ENCODE measurements around the gene CDK11B.
A peak's percentile ranks its signal among the peaks of the same experiment; 100 is the strongest.

CDK11B gene

DNA sequence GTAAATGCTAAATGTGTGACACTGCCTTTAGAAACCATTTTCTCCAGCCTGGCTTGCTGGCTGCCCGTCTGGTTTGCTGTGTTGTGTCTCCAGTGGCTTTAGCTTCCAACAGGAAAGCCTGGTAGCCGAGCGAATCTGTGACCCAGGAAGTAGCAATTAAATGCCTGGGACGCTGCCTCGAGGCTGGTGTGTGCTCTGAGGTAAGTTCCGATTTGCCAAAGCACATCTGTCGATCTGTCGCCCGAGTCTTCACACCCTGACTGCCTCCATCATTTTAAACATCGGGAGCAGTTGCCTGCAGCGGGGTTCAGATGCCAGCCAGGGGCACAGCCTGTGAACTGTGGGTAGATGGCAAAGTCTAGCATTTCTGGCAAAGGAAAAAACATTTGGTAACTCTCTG, 41.3 kb downstream of the CDK11B start:
- no peak for DNase-seq

DNA sequence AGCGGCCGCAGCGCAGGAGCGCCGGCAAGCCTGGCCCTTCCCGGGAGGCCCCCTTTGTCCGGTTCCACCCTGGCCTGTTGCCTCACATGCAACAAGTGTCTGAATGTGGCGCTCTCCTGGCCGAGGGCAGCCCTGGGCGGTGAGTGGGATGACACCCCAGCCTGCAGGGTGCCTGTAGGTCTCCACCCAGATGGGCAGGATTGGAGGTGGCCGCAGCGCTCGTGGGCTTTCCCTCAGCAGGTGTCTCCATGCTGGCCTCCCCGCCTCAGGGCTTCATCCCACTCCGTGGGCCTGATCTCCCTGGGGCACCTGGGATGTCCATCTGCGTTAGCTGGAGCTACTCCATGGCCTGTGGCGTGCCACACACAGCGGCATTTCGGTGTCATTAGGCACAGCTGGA, 42.0 kb downstream of the CDK11B start:
- DNase-seq = no peak

DNA sequence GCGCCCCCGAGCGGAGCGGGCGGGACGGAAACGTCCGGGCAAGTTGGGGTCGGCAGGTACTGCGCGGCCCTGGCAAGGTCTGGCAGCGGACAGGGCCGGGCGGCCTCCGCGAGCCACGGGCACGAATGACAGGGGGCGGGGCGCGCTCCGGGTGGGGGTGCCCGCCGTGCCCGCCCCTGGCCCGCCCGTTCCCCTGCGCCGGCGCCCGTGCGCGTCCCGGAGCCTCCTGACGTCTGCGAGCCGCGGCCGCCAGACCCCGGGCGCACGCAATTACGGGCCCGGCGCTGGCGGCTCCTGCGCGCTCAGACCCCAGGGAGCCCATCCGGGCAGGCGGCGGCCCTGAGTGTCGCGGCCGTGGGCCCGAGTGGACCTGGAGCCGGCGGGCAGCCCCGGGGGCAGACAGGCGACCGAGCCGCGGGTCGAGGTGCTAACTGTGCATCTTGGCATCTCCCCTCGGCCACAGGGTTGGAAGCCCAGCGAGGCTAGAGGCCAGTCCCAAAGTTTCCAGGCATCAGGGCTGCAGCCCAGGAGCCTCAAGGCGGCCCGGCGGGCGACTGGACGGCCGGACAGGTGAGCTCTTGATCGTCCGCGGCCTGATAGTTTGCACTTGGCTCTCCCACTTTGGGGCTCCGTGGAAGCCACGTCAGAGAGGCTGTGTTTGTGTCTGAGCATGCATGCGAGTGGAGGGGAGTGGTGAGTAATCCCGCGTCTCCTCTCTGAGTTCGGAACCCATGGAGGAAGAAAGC, 42.6 kb downstream of the CDK11B start:
- peak in 4 of 56 donors; percentile 39 to 52 (median 44) for DNase-seq

DNA sequence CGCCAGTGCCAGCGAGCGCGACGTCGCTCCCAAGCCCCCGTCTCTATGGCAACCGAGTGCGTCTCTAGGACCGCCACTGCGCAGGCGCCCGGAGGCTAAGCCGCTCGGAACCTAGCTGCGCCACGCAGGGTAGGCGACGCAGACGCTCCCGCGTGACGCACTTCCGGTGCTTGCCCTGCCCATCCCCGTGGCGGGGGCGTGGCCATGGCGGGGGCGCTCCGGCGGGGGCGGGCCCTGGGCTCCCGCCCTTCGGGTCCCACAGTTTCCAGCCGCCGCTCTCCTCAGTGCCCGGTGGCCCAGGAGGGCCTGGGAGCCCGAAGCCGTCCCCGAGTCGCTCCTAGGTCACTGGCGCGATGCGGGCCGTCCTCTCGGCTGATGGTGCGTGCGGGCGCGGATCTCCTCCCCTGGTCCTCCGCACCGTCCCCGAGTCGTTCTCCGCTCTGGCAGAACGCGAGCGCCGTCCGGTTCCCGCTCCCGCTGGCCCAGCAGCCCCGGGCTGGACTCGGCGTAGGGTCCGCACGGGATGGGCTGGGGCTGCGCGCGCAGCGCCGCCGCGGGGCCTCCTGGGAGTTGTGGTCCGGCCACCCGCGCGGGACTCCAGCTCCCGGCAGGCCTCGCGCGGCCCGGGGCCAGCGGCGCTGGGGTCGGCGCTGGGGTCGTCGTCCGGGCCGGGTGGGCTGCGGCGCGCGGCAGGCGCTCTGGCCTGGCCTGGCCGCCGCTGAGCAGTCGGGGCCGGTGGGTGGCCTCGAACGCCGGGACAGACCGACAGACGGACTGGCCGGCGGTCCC, 43.4 kb downstream of the CDK11B start, which contains the start of gene MIB2:
Gene MIB2 (plus strand): TSS at position 245 of the 789 bp plus-strand sequence. CDS start 7,953 bp downstream, outside the sequence.
- DNase-seq = peak; percentile 71 to 98 (median 93)

DNA sequence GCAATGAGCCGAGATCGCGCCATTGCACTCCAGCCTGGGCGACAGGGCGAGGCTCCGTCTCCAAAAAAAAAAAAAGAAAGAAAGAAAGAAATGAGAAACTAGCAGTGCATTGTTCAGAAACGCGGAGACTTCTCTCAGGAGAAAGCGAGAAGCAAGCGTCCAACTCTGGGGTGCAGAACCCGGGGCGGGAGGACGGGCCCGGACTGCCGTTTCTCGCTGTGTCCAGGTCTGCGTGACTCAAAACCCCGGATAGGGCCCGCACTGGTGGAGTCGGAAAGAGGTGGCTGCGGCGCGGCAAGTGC, 43.9 kb downstream of the CDK11B start:
- no peak for DNase-seq

DNA sequence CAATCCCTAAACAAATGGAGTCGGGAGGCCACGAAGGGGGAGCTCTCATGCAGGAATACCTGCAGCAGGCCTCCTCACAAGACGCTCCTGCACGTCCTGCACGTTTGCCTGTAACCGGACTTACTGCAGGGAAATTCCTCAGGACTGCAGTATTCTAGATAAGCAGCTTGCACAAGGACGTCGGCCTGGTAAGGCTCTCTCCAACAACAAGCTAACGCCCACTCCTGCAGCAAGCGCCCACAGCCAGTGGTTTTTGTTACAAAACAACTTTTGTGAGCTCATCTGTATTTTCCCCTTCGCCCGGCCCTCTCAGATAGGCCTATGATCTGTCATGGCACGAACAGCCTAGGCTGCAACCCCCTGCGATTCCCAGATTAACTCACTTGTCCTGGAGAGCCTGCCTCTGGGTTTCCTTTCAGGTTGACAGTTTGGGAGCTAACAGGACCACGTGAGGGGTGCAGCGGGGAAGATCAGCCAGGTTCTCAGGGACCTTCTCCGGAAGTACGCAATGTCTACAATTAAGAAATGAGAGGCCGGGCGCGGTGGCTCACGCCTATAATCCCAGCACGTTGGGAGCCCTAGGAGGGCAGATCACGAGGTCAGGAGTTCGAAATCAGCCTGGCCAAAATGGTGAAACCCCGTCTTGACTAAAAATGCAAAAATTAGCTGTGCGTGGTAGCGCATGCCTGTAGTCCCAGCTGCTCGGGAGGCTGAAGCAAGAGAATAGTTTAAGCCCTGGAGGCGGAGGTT, 44.4 kb downstream of the CDK11B start:
- DNase-seq = peak in 4 of 56 donors; percentile 16 to 43 (median 31)

DNA sequence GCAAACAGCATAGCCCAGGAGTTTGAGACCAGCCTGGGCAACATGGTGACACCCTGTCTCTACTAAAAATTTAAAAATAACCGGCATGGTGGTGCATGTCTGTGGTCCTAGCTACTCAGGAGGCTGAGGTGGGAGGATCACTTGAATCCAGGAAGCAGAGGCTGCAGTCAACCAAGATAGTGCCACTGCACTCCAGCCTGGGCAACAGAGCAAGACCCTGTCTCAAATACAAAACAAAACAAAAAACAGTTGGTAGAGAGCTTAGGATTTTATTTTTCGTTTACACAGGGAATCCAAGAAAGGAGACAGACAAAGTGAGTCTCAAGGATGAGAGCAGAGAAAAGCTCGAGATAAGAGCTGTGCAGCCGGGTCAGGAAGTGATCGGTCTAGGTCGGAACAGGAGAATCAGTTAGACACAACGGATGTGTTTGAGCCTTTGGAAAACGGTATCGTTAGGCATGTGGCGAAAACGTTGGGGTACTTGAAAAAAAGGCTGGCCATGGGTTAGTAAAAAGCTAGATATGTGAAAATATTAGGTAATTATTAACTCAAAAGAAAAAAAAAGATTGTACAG, 45.2 kb downstream of the CDK11B start:
- DNase-seq = no peak

DNA sequence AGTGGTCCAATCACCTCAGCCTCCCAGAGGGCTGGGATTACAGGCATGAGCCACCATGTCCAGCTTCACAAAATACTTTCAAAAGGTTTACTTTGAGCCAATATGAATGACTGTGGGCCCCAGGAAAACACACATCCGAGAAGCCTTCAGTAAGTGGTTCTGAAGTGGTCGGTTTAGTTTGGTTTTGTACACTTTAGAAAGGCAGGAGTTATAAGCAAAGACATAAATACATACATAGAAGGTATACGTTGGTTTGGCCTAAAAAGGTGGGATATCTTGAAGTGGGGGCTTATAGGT, 46.8 kb downstream of the CDK11B start:
- no peak for DNase-seq

DNA sequence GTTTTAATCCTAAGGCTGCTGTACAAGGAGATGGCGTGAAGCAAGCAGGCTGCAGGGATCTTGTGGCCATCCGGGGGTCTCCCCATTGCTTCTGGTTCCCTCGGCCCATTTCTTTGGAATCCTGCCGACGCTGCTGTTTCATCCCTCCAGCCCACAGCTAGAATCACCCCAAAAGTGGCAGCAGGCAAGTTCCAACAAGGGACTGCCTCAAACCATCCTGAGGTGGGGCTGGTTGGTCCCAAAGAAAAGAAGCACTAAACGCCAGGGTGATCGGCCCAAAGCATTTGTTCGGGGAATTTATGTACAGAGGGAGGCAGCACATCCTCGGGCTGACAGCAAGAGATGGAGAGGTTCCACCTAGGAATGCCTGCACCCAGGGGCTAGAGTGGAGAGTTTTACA, 48.0 kb downstream of the CDK11B start:
- no peak for DNase-seq

DNA sequence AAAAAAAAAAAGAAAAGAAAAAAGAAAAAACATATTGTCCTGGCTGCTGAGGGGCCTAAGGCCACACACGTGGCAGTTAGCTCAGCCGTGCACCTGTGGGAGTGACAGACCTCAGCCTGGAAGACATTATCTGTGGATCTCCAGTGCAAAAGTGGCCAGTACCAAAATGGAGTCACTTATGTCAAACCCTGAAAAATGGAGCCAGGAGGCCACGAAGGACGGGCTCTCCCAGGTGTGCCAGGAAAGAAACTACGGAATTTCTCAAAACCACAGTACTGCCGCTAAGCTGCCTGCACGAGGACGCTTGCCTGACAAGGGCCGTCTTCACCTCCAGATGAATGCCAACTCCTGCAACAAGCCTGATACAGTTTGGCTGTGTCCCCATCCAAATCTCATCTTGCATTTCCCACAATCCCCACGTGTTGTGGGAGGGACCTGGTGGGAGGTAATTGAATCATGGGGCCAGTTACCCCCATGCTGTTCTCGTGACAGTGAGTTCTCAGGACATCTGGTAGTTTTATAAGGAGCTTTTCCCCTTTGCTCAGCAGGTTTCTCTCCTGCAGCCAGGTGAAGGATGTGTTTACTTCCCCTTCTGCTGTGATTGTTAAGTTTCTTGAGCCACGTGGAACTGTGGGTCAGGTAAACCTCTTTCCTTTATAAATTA, 48.9 kb downstream of the CDK11B start:
- DNase-seq = no peak

DNA sequence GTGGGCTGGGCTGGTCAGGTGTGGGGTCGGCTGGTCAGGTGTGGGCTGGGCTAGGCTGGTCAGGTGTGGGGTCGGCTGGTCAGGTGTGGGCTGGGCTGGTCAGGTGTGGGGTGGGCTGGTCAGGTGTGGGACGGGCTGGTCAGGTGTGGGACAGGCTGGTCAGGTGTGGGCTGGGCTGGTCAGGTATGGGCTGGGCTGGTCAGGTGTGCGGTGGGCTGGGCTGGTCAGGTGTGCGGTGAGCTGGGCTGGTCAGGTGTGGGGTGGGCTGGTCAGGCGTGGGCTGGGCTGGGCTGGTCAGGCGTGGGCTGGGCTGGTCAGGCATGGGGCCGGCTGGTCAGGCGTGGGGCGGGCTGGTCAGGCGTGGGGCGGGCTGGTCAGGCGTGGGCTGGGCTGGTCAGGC, 52.6 kb downstream of the CDK11B start:
- no peak for DNase-seq

DNA sequence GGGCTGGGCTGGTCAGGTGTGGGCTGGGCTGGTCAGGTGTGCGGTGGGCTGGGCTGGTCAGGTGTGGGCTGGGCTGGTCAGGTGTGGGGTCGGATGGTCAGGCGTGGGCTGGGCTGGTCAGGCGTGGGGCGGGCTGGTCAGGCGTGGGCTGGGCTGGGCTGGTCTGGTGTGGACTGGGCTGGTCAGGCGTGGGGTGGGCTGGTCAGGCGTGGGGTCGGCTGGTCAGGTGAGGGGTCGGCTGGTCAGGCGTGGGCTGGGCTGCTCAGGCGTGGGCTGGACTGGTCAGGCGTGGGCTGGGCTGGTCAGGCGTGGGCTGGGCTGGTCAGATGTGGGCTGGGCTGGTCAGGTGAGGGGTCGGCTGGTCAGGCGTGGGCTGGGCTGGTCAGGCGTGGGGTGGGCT, 53.1 kb downstream of the CDK11B start:
- DNase-seq = no peak

DNA sequence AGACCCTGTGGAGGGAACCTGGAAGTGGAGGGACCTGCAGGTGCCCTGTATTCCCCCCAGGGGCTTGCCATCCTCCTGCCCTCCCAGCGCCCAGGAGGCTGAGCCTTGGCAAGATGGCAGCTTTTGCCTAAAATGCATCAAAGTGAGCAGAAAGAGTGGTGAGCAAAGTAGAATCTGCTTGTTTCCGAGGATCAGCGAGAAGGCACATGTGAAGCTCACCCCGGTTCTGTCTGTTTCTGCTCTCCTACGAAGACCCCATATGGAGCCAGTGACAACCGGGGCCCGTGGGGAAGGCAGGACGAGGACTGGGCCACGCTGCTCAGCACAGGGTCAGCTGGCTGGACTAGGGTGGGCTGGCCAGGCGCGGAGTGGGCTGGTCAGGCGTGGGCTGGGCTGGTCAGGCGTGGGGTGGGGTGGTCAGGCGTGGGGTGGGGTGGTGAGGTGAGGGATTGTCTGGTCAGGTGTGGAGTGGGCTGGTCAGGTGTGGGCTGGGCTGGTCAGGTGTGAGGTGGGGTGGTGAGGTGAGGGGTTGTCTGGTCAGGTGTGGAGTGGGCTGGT, 53.7 kb downstream of the CDK11B start:
- no peak for DNase-seq

DNA sequence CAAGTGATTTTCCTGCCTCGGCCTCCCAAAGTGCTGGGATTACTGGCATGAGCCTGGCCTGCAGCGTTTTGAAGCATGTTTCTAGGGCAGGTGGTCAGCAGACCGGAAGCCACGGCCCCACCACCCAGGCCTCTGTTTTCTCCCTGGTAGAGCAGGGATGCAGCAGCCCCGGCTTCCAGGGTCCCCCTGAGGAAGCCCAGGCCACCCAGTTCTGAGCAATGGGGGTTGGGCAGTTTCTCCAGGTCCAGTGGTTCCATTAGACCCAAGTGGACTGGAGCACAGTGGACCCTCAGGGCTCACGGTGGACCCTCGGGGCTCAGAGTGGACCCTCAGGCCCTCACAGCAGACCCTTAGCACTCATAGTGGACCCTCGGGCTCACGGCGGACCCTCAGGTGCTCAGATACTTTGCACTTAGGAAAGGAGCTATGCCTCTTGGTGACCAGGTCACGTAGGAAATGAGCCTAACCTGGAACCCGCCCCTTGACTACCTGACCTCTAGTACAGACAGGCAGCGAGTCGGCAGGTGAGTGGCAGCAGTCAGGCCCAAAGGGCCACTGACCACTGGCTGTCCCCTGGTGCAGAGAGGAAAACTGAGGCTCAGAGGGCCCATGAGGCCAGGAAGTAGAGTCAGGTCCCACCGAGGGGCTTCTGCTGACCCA, 54.3 kb downstream of the CDK11B start:
- no peak for DNase-seq

DNA sequence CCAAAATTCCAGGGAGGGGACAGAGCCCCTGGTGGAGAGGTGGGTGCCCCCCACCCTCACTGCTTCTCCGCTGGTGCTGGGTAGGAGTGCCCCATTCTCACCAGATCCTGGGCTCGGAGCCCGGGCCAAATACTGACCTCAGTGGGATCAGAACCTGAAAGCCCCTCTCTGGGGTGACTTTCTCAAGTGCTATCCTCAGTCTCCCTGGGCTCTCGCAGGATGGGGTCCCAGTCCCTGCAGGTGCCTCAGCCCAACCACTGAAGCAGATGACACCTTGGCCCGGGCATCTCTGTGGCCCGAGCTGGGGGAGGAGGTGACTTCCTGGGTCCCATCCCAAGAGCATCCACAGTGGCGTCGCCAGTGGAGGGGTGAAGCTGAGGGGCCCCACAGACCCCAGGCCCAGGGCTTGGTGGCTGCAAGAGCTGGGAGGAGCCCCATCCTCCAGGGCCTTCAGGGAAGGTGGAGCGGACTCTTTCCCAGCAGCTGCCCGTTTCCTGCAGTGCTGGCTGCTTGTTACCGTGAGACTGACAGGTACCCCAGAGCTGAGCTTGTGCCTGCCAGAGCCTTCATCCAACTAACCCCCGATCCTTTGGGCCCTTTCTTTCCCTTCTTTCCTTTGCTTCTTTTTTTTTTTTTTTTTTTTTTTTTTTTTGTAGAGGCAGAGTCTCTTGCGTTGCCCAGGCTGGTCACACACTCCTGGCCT, 55.0 kb downstream of the CDK11B start:
- no peak for DNase-seq

DNA sequence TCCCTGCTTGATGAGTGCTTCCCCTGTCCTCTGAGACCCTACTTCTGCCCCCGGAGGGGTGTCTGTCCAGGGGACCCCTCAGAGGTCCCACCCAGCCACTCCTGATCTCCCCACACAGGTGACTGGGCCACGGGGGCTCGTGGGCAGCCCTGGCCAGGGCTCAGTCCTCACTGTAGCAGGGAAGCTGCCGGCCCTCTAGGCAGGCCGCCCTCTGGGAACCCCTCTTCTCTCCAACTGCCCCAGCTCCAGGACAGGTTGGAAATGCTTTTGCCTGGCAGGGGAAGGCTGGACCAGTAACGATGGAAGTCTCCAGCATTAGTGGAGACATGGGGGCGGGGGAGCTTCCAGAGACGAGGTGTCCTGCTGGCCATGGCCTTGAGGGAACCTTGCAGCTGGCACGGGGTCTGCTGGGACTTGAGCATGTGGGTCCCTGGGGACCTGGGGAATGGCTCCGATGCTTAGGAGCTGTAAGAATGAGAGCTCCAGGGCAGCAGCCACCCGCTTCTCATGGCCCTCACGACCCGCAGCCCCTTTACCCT, 55.8 kb downstream of the CDK11B start:
- no peak for DNase-seq

DNA sequence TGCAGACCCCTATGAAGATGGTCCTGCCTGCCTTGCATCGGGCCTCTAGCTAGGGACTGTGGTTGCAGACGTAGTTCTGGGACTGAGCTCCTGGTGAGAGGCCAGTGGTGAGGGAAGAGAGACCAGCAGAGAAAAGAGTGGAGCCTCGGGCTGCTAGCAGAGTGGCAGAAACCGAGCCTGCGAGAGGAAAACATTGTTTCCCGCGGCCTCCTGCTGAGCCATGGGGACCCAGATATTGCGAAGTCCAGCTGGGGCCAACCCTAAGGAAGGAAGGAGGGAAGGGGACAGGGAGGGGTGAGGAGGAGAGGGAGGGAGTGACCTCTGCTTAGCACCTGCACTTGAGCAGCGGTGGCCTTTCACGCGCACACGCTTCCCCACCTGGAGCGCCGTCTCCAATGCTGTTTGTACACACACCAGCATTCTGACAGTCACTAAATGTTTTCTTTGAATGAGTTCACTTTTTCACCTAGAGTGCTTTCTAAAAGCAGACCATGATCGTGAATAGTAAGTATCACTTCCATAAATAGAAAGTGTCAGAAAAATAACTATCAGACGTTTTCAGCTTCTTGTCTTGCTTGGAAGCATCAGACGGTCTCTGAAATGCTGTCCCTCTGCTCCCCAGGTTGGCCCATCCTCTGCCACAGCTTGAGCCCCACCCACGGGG, 56.4 kb downstream of the CDK11B start:
- DNase-seq = no peak

DNA sequence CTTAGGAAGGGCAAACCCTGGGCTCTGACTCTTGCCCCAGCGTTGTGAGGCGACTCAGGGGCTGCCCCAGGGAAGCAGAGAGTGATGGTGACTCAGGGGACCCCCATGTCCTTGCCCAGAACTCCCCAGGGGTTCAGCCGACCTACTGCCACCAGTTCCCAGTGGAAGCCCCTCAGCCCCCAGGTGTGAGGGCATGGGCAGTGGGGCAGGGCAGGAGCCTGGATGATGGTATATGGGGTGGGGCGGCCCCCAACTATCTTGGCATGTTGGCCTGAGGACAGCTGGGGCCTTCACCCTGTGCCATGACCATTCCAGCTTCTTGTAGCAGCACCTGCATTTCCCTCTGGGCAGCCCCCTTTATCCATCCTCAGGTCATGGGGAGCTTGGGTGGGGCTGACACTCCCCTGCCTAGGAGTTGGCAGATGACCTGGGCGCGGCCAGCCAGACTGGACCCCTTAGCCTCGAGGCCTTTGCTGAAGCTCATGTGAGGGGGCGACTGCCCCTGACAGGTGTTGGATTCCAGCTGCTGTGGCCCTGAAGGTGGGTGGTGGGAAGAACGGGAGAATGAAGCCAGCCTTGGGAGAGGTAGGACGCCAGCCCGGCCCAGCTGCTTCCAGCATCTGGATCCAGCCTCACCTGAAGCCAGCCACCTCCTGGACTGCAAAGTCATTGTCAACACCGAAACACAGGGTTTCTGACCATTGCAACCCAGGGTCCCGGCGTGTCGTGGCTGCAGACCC, 57.1 kb downstream of the CDK11B start:
- no peak for DNase-seq
